Measurements from ENCODE around the gene SP9. TPM values are rescaled to one million over a fixed set of nuclear protein-coding genes. Genes with fewer than 3 reads are reported as not detected.

The SP9 gene
- total RNA-seq, 6 experiments from 2014 or later = not detected

- TF ChIP-seq POLR2A (IDR thresholded peaks at IDR 0.05) = no peak
- no peak for TF ChIP-seq CTCF (IDR thresholded peaks at IDR 0.05)
- peaks cover 0 to 40% (median 0%) of the 10 kb centered on the region in 4 donors for H3K4me1 ChIP-seq
- intact Hi-C loops (cut with DNase I) = no loop called here
- no peaks in the 10 kb centered on the region for H3K9me3 ChIP-seq
- 8% methylated on average over 41 of the region's 47 CpGs for WGBS (ENCODE audit: insufficient coverage, low coverage, low lambda C conversion rate, missing lambda C conversion rate)
- no peak overlapping the region for H3K4me3 ChIP-seq
- H3K27ac ChIP-seq = no peak overlapping the region
- no peak for DNase-seq
- peaks cover 33 to 84% of the 10 kb centered on the region in 2 donors for H3K27me3 ChIP-seq
- no peaks in the 10 kb centered on the region for H3K36me3 ChIP-seq
- no peak for ATAC-seq
Measured at GRCh38 chr2:174335254-174335987, 667 bp downstream of the SP9 start.

- intact Hi-C loops (cut with DNase I) = no loop called here
- H3K9me3 ChIP-seq = no peaks in the 10 kb centered on the region
- ATAC-seq = peak in 1 of 4 donors; percentile 7
- no peak for TF ChIP-seq CTCF (IDR thresholded peaks at IDR 0.05)
- TF ChIP-seq POLR2A (IDR thresholded peaks at IDR 0.05) = no peak
- H3K27me3 ChIP-seq = peaks cover 31 to 86% of the 10 kb centered on the region in 2 donors
- 3% methylated on average over 18 of the region's 54 CpGs for WGBS (ENCODE audit: insufficient coverage, low coverage, low lambda C conversion rate, missing lambda C conversion rate)
- no peak for DNase-seq
- H3K36me3 ChIP-seq = no peaks in the 10 kb centered on the region
- H3K27ac ChIP-seq = no peak overlapping the region
- H3K4me1 ChIP-seq = peaks cover 0 to 46% (median 0%) of the 10 kb centered on the region in 4 donors
- no peak overlapping the region for H3K4me3 ChIP-seq
Measured at GRCh38 chr2:174335988-174336500, 1.3 kb downstream of the SP9 start.

- peak overlapping the region in 1 of 3 donors; percentile 28 for H3K4me3 ChIP-seq
- peaks cover 0 to 47% (median under 1%) of the 10 kb centered on the region in 4 donors for H3K4me1 ChIP-seq
- no peak overlapping the region for H3K27ac ChIP-seq
- ATAC-seq (peak; percentile 54 to 64 (median 56)), DNase-seq (no peak)
- peaks cover 31 to 84% of the 10 kb centered on the region in 2 donors for H3K27me3 ChIP-seq
- no peak for TF ChIP-seq POLR2A (IDR thresholded peaks at IDR 0.05)
- TF ChIP-seq CTCF (IDR thresholded peaks at IDR 0.05) = peak in 3 of 4 donors; percentile 9 to 13 (median 12)
- H3K36me3 ChIP-seq = no peaks in the 10 kb centered on the region
- WGBS (ENCODE audit: insufficient coverage, low coverage, low lambda C conversion rate, missing lambda C conversion rate) = 0% methylated on average over 11 of the region's 102 CpGs
- H3K9me3 ChIP-seq = no peaks in the 10 kb centered on the region
- intact Hi-C loops (cut with DNase I) = no loop called here
Measured at GRCh38 chr2:174336501-174337336, 2.0 kb downstream of the SP9 start.

GRCh38 chr2:174337337-174338146 lies 2.8 kb downstream of the SP9 start:
- 8% methylated on average over 31 of the region's 74 CpGs for WGBS (ENCODE audit: insufficient coverage, low coverage, low lambda C conversion rate, missing lambda C conversion rate)
- no peaks in the 10 kb centered on the region for H3K9me3 ChIP-seq
- ATAC-seq (no peak), DNase-seq (no peak)
- TF ChIP-seq POLR2A (IDR thresholded peaks at IDR 0.05) (no peak), CTCF (IDR thresholded peaks at IDR 0.05) (no peak)
- no peak overlapping the region for H3K27ac ChIP-seq
- peak overlapping the region in 1 of 3 donors; percentile 28 for H3K4me3 ChIP-seq
- H3K4me1 ChIP-seq = peaks cover 0 to 53% (median 3%) of the 10 kb centered on the region in 4 donors
- intact Hi-C loops (cut with DNase I) = no loop called here
- H3K36me3 ChIP-seq = no peaks in the 10 kb centered on the region
- H3K27me3 ChIP-seq = peaks cover 31 to 87% of the 10 kb centered on the region in 2 donors

Measured in right lobe of liver (tissue), 6 donors.